ENCODE data around the gene VPS4B.
"Not testable (repeated sequence)": the region's sequence is repeated elsewhere in the genome, so short reads cannot be mapped to it uniquely, and the experiment has no call there.

VPS4B gene

DNA sequence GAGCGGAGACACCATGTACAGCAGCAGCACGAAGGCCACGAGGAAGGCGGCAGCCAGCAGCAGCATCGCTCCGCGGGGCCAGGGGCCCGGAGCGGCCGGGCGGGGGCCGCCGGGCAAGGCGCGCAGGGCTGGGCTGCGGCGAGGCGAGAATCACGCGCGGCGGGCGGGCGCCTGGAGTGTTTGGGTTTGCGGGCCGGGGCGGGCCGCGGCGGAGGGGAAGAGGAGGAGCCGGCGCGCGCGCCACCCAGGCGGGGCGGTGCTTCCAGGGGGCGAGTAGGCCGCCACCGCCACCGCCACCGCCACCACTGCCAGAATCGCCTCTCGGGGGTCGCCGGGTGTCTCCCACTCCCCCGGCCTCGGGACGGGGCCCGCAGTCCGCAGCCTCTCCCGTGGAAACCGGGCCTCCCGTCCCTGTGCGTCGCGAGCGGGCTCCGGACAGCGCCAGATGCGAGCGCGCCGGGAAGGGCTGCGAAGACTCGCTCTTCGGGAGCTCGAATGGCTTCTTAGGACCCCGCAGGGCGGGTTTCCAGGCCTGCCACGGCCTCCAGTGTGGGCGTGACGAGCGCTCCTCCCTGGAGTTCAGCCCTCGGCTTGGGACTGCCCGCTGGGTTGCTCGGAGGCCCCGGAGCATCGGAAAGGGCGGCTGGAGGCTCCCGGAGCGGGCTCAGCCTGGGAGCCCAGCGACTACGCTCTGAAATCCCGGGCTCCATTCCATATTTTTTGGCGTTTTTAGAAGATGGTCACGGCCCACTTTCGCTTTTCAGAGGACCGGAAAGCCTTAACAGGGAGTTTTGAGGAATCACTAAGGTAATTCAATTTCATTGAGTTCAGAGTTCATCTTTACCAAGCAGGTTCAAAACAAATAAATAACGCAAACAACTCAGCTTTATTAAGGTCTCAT lies 55.0 kb downstream of the VPS4B start, which contains the start of gene KDSR:
TSS of gene KDSR (minus strand) at position 154 of the 901 bp plus-strand sequence. CDS start at position 66, 88 bp downstream.
- DNase-seq = peak; percentile 67 to 98 (median 93)

DNA sequence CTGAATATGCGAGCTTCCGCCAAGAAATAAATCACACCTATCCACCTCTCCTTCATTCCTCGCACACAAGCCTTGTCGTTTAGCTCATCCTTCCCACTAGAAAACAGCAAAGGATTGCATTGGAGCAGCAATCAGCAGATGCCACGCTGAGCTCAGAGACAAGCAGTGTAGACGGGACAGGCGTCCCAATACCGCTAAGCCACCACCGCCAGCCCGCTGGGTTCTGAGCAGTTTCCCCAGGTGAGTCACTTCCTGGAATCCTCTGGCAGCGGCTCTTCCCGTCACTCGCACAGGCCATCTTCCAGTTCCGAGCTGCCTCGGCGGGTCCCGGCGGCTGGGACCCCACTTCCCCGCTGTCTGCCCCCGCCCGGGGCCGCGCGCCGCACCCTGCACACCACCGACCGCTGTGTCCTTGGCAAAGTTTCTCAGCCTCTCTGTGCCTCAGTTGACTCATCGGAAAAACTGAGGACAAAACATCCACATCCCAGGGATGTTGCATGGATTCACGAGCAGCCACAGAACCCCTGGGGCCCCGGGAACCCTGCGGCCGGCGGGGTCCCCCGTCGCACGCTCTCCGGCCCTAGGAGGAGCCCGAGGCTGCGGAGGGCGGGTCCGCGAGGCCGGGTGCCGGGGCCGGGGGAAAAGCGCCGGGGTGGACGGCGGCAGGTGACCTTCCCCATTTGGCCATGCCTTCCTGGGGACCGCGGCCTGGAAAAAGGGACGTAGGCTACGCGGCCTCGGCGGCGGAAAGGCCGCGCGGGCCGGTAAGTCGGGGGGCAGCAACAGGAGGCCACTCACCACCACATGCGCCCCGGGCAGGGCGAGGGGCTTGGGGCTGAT lies 55.8 kb downstream of the VPS4B start:
- peak in 32 of 51 donors; percentile 6 to 60 (median 27) for DNase-seq

DNA sequence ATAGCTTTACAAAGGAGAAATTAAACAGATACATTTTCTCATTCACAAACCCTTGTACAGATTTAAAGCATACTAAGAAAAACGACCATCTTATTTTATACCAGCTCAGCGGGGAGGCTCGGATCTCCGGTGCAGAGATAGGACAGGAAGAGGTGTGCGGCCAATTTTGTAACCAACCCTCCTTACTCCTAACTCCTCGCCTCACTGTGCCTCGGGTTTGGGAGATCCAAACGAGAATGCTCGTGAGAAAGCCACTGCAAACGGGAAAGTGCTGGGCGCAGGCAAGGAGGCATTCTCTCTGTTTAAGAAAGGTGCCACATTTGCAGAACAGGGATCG lies 56.4 kb downstream of the VPS4B start:
- peak in 5 of 51 donors; percentile 12 to 51 (median 25) for DNase-seq

DNA sequence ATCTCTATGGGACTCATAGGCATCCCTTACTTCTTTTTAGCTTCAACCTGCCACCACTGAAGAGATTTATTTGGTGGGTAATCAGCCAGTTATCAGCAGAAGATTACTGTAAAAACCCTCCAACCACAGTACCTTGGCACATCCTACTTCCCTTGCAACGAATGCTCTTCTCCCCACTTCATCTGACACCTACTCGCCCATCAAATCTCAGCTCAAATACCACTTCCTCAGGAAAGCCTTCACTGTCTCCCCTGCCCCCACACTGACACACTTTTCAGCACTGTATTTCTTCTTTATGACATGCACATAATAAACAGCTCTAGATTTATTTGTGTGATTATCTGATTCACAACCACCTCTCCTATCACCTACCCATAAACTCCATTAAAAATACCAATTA lies 58.3 kb downstream of the VPS4B start:
- no peak for DNase-seq

DNA sequence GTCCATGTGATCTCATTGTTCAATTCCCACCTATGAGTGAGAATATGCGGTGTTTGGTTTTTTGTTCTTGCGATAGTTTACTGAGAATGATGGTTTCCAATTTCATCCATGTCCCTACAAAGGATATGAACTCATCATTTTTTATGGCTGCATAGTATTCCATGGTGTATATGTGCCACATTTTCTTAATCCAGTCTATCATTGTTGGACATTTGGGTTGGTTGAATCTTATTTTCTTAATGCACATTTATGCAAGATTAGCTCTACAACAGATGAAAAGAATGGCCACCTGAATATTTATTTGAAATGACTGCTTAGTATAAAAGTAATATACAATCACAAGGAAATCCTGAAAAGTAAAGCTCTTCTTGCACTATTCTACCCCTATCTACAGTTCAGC lies 58.9 kb downstream of the VPS4B start:
- not testable (repeated sequence) for DNase-seq

DNA sequence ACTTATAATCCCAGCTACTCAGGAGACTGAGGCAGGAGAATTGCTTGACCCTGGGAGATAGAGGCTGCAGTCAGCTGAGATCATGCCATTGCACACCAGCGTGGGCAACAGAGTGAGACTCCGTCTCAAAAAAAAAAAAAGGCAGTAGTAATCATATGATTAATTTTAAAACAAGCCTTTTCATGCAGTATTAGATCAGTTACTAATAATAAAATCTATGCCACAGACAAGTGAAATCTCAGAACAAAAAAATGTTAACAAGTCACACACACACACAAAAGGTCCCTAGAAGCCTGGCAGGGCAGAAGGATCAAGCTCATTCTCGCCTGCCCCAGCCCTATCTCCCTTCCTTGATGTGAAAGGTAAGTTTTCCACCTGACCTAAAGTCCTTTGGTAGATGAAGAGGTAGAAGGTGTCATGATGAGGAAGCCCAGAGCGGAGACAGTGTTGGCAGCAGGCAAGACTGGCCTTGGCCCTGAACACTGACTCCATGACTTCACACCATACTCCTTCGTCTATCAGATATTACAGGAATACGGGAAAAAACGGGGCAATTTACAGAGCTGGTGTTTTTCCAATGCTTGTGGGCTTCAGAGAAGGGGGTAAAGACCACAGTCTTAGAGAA lies 65.9 kb downstream of the VPS4B start:
- DNase-seq = no peak

DNA sequence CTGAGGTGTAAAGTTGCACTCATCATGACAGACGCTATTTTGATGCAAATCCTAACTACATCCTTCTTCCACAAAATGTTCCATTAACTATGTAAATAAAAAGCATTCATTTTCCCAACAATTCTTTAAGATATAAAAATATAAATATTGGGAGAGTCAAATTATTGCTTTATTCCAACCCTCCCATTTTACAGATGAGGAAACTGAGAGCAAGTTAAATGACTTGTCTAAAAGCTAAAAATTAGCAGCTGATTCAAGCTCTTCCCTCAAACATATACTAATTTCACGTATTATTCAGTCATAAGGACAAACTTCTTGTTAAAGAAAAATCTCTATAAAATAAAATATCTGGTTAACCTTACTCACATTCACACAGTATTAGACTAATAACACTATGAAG lies 72.0 kb downstream of the VPS4B start:
- DNase-seq = no peak

DNA sequence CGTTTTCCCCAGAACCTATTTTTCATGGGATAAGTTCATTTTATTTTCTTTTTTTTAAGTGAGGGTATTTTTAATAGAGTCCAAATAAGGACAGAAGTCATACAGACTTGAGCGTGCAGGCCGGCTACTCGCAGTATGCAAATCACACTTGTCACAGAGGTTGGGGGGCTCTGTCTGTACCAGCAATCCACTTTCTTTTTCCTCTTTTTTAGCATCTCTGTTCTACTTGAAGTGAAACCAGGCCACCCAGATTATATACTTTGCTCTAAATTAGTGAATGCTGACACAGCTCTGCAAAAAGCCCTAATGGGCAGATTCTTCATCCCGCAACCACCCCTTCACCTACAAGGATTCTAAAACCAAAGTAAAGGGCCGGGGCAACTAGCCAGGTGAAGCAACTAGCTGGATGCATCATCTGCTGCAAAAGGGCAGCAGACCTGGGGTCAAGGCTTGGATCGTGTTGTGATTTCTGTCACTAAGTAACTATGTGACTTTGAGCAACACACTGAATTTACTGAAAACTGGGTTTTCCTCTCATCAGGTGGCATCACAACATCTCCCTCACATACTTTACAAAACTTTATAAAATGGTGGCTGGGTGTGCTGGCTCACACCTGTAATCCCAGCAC lies 73.7 kb downstream of the VPS4B start:
- DNase-seq = no peak

DNA sequence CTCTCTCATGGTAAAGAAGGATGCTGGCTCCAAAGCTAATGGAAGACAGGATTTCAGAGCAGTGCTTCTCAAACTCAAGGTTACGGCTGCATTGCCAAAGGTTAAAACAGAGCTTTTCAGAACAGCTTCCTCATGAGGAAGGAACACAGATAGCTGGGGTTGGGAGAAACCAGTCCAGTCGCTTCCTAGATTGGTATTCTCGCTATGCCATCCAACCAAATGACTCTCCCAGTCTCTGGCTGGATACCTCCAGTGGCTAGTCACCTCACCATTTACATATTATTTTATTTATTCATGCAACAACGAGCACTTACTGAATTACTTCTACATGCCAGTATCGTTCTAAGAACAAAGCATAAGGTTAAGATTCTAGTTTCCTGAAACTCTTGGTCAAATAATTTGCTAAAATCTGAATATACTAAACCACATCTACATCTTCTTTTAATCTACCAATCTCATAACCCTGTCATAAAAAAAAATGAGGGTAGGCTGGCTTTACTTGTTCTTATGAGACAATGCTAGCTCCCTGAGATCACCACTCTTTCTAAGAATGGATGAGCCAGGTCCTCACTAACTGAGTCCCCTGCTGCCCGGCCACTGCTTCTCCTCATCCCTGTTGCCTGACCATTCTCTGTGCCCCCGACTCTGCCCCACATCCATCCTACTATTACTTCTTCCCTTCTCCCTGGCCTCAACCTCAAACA lies 75.6 kb downstream of the VPS4B start:
- DNase-seq = no peak

DNA sequence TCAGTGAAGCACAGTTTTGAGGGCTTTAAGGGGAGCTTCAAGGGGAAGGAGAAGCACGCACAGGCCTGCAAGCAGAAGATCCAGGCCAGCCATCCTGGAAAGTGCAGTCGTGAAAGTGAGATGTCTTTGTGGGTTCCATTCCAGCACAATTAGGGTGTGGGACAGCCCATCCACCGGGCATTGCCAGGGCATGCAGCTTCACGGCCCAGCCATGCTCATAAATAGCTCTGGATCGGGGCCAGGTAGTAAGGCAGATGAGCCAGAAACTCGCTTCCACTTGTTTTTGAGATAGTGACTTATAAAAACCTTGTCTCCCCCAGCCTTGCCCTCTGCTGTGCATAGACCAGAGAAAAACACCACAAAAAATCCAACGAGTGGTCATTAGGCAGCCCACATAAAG lies 76.2 kb downstream of the VPS4B start:
- DNase-seq = peak in 1 of 51 donors; percentile 8

DNA sequence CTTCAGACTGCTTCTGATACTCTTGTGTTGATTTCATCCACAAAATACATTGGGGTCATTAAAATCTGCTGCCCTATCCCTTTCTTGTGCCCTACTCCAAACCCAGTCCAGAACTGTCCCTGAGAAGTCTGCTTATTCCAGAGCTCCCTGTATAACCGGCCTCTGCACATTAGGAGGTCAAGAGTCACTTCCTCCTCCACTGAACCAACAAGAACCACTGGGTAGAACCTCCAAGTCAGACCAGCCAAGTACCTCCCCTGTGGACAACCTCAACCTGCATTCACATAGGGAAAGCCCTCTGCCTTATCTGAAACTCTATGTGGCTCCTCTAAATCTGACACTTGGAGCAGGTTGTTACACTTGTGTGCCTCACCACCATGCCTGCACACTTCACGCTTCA lies 77.4 kb downstream of the VPS4B start:
- no peak for DNase-seq

DNA sequence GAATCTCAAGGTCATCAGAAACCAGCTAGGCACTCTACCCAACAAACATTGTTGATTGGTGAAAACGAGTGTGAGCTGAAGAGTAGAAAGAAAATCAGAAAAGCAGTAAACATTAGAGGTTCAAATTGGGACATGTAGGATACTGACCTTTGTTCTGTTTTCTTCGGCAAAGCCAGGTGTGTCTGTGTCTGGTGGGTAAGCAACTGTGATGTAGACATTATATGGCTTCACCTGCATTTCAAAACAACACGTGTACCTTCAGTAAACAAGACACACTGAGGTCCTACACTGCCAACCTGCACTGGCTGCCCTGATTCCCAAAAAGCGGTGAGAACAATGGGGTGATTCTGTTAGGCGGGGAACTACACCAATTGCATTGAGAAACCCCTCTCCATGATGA lies 78.0 kb downstream of the VPS4B start:
- DNase-seq = no peak

DNA sequence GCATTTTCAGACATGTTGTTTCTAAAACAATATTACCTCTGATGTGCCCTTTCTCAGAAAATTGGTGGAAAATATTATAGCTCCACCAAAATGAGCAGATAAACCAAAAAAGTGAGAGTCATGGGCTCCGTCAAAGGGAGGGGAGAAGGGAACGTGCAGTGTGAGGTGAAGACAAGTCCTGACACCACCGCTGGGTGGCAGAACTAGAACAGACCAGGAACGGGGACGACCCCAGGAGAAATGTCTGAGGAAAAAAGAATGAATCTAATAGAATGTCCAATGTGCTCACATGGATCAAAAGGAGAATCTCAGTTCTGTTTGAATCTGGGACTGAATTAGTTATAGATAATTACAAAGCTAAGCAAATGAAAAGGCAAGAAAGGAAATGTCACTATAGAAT lies 80.1 kb downstream of the VPS4B start:
- DNase-seq = peak in 11 of 51 donors; percentile 3 to 27 (median 9)

DNA sequence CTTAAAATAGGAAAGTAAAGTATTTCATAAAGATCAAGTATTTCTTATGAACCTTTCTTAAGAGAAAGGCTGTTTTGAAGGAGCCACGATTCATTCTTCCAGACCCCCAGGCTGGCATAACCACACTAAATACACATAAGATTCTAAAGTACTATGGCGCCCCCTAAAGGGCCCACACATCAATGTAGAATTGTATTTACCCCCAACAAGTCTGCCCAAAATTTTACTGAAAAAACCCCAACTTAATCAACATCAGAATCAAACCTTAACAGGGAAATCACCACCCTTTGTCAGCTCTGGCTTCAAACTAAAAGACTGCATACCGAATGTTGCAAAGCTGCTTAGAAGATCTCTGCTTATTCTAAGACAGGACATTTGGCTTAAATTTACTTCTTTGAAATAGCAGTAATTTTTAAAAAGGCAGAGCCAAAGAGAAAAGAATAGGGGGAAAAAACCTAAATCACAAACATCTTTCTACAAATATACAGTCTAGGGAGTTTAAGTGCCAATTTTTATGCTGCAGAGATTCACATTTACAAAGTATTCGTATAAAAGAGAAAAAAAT lies 82.3 kb downstream of the VPS4B start:
- peak in 6 of 51 donors; percentile 12 to 31 (median 20) for DNase-seq
